Measurements from ENCODE around the gene NPHP4. TPM values are rescaled to one million over a fixed set of nuclear protein-coding genes. Genes with fewer than 3 reads are reported as not detected.

NPHP4 gene
- total RNA-seq, 2 experiments from 2014 or later = 13.4 to 24.2 TPM

GRCh38 chr1:5887349-5887970 lies 104.8 kb downstream of the NPHP4 start:
- no peaks in the 10 kb centered on the region for H3K9me2 ChIP-seq (ENCODE audit: insufficient read depth, low read length)
- no peak overlapping the region for H3K4me2 ChIP-seq (ENCODE audit: low read length)
- H3K79me2 ChIP-seq (ENCODE audit: insufficient read depth, low read depth, low read length) = no peaks in the 10 kb centered on the region
- POLR2A ChIA-PET = no interaction called here
- BruUV-seq (replicated peaks) = no TSS peak
- H2AFZ ChIP-seq (ENCODE audit: low read length) = no peak overlapping the region
- intact Hi-C loops (cut with micrococcal nuclease; ENCODE audit: unreplicated experiment) = no loop called here
- CTCF ChIA-PET (ENCODE audit: unreplicated experiment) = no interaction called here
- no peak for DNase-seq (ENCODE audit: low spot score)
- no peaks in the 10 kb centered on the region for H4K20me1 ChIP-seq (ENCODE audit: insufficient read depth, low read length)
- no peak overlapping the region for H3K4me3 ChIP-seq (ENCODE audit: low read depth, low read length, poor library complexity, severe bottlenecking)
- no peaks in the 10 kb centered on the region for H3K36me3 ChIP-seq (ENCODE audit: insufficient read depth, low read length)
- H3K4me1 ChIP-seq (ENCODE audit: insufficient read depth, low read length, poor library complexity, severe bottlenecking) = no peaks in the 10 kb centered on the region
- H3K27ac ChIP-seq (ENCODE audit: low read depth, low read length, poor library complexity, severe bottlenecking) = no peak overlapping the region
- no peaks in the 10 kb centered on the region for H3K9me3 ChIP-seq (ENCODE audit: low read length)
- TF ChIP-seq EZH2phosphoT487 (IDR thresholded peaks at IDR 0.05; ENCODE audit: borderline replicate concordance, low read depth, low read length) (no peak), CTCF (conservative IDR thresholded peaks at IDR 0.05; ENCODE audit: low read length) (no peak)

- H3K36me3 ChIP-seq (ENCODE audit: insufficient read depth, low read length) = no peaks in the 10 kb centered on the region
- BruUV-seq (replicated peaks) = no TSS peak
- H4K20me1 ChIP-seq (ENCODE audit: insufficient read depth, low read length) = no peaks in the 10 kb centered on the region
- no peaks in the 10 kb centered on the region for H3K9me2 ChIP-seq (ENCODE audit: insufficient read depth, low read length)
- no peak for DNase-seq (ENCODE audit: low spot score)
- H3K4me3 ChIP-seq (ENCODE audit: low read depth, low read length, poor library complexity, severe bottlenecking) = no peak overlapping the region
- H3K4me1 ChIP-seq (ENCODE audit: insufficient read depth, low read length, poor library complexity, severe bottlenecking) = no peaks in the 10 kb centered on the region
- intact Hi-C loops (cut with micrococcal nuclease; ENCODE audit: unreplicated experiment) = no loop called here
- no peak overlapping the region for H3K27ac ChIP-seq (ENCODE audit: low read depth, low read length, poor library complexity, severe bottlenecking)
- no peak overlapping the region for H3K4me2 ChIP-seq (ENCODE audit: low read length)
- TF ChIP-seq CTCF (conservative IDR thresholded peaks at IDR 0.05; ENCODE audit: low read length) (no peak), EZH2phosphoT487 (IDR thresholded peaks at IDR 0.05; ENCODE audit: borderline replicate concordance, low read depth, low read length) (no peak)
- no peak overlapping the region for H2AFZ ChIP-seq (ENCODE audit: low read length)
- POLR2A ChIA-PET = no interaction called here
- no peaks in the 10 kb centered on the region for H3K79me2 ChIP-seq (ENCODE audit: insufficient read depth, low read depth, low read length)
- H3K9me3 ChIP-seq (ENCODE audit: low read length) = no peaks in the 10 kb centered on the region
- CTCF ChIA-PET (ENCODE audit: unreplicated experiment) = no interaction called here
Measured at GRCh38 chr1:5886541-5887348, 105.5 kb downstream of the NPHP4 start.

GRCh38 chr1:5886140-5886483 lies 106.1 kb downstream of the NPHP4 start:
- H3K27ac ChIP-seq (ENCODE audit: low read depth, low read length, poor library complexity, severe bottlenecking) = no peak overlapping the region
- POLR2A ChIA-PET = no interaction called here
- H3K79me2 ChIP-seq (ENCODE audit: insufficient read depth, low read depth, low read length) = no peaks in the 10 kb centered on the region
- TF ChIP-seq EZH2phosphoT487 (IDR thresholded peaks at IDR 0.05; ENCODE audit: borderline replicate concordance, low read depth, low read length) (no peak), CTCF (conservative IDR thresholded peaks at IDR 0.05; ENCODE audit: low read length) (no peak)
- no TSS peak for BruUV-seq (replicated peaks)
- H3K9me2 ChIP-seq (ENCODE audit: insufficient read depth, low read length) = no peaks in the 10 kb centered on the region
- H3K9me3 ChIP-seq (ENCODE audit: low read length) = no peaks in the 10 kb centered on the region
- H4K20me1 ChIP-seq (ENCODE audit: insufficient read depth, low read length) = no peaks in the 10 kb centered on the region
- intact Hi-C loops (cut with micrococcal nuclease; ENCODE audit: unreplicated experiment) = no loop called here
- no peaks in the 10 kb centered on the region for H3K36me3 ChIP-seq (ENCODE audit: insufficient read depth, low read length)
- H3K4me1 ChIP-seq (ENCODE audit: insufficient read depth, low read length, poor library complexity, severe bottlenecking) = no peaks in the 10 kb centered on the region
- DNase-seq (ENCODE audit: low spot score) = no peak
- no peak overlapping the region for H3K4me2 ChIP-seq (ENCODE audit: low read length)
- H3K4me3 ChIP-seq (ENCODE audit: low read depth, low read length, poor library complexity, severe bottlenecking) = no peak overlapping the region
- CTCF ChIA-PET (ENCODE audit: unreplicated experiment) = no interaction called here
- H2AFZ ChIP-seq (ENCODE audit: low read length) = no peak overlapping the region
